Smooth muscle cell (in vitro differentiated cells): ENCODE measurements around the gene NUP107. TPM values are rescaled to one million over a fixed set of nuclear protein-coding genes. Genes with fewer than 3 reads are reported as not detected.
"Not testable (repeated sequence)": the region's sequence is repeated elsewhere in the genome, so short reads cannot be mapped to it uniquely, and the experiment has no call there.

Experiments used
- DNase-seq: peaks from one replicate; lab custom pipeline; 2025; ENCODE audit not compliant: unreplicated experiment; lab: John Stamatoyannopoulos, UW
- H2AFZ ChIP-seq: fragments of 200-600 bp; sonication (generic); 2 replicates; pipeline ENCODE4 v1.6.0; 2016; ENCODE audit warnings: antibody characterized with exemption, low read depth, mild to moderate bottlenecking
- H3F3A ChIP-seq: fragments of 200-600 bp; sonication (generic); 2 replicates; pipeline ENCODE4 v1.6.0; 2017; ENCODE audit warnings: antibody characterized with exemption, low read depth
- H3K27ac ChIP-seq: fragments of 200-600 bp; sonication (generic); 2 replicates; pipeline ENCODE4 v1.5.1; 2016; ENCODE audit warnings: low read depth, mild to moderate bottlenecking
- H3K27me3 ChIP-seq: fragments of 200-600 bp; sonication (generic); 2 replicates; pipeline ENCODE4 v1.6.1; 2016; ENCODE audit warnings: low read depth, mild to moderate bottlenecking
- H3K36me3 ChIP-seq: fragments of 200-600 bp; sonication (generic); 2 replicates; pipeline ENCODE4 v1.5.1; 2016; ENCODE audit warnings: low read depth
- H3K4me1 ChIP-seq: fragments of 200-600 bp; sonication (generic); 2 replicates; pipeline ENCODE4 v1.5.1; 2016; ENCODE audit warnings: low read depth
- H3K4me2 ChIP-seq: fragments of 200-600 bp; sonication (generic); 2 replicates; pipeline ENCODE4 v1.6.0; 2016; ENCODE audit warnings: mild to moderate bottlenecking
- H3K4me3 ChIP-seq: fragments of 200-600 bp; sonication (generic); 2 replicates; pipeline ENCODE4 v1.5.1; 2016; ENCODE audit warnings: mild to moderate bottlenecking
- H3K79me2 ChIP-seq: fragments of 200-600 bp; sonication (generic); 2 replicates; pipeline ENCODE4 v1.6.0; 2016; ENCODE audit warnings: low read depth, mild to moderate bottlenecking
- H3K9ac ChIP-seq: fragments of 200-600 bp; sonication (generic); 2 replicates; pipeline ENCODE4 v1.6.0; 2016; ENCODE audit warnings: low read depth
- H3K9me3 ChIP-seq: fragments of 200-600 bp; sonication (generic); replicated peaks from 2 replicates; pipeline ENCODE4 v1.5.1; 2016; ENCODE audit warnings: low read depth
- H4K20me1 ChIP-seq: fragments of 200-600 bp; sonication (generic); 2 replicates; pipeline ENCODE4 v1.6.0; 2016; ENCODE audit warnings: low read depth
- CTCF ChIP-seq: fragments of 200-600 bp; sonication (generic); IDR thresholded peaks from 2 replicates; pipeline ENCODE4 v1.5.1; 2017; ENCODE audit warnings: borderline replicate concordance, mild to moderate bottlenecking, antibody characterized with exemption; ENCODE audit not compliant: insufficient read depth, poor library complexity, severe bottlenecking
- WGBS: methylation state at CpG from one replicate; pipeline ENCODE4 v1.1.7; 2016; ENCODE audit warnings: low lambda C conversion rate; 5-methylcytosine and 5-hydroxymethylcytosine counted together
- polyA plus RNA-seq: library from polyadenylated mRNA; unstranded; fragments of >200 nt; fragmentation: Nextera tagmentation; extraction: Ambion mirVana; gene quantifications from 2 replicates; pipeline ENCODE4 v1.2.1, GENCODE V29; 2016
- total RNA-seq: library from RNA; depleted of rRNA; stranded (reverse); fragments of >200 nt; gene quantifications from 2 replicates; pipeline ENCODE4 v1.2.3, GENCODE V29; 2014

NUP107 gene
- total RNA-seq = 51.1 and 65.3 TPM in 2 replicates
- 29.1 and 39.9 TPM in 2 replicates for polyA plus RNA-seq

GRCh38 chr12:68686595-68687521 lies at the start of gene NUP107:
Gene NUP107, plus strand, starts transcription at chr12:68686978. Its CDS starts 88 bp downstream, at chr12:68687066.
- Histone ChIP-seq H3K36me3 (no peaks in the 10 kb centered on the region), H3K27me3 (no peaks in the 10 kb centered on the region), H3K4me3 (peak within 1 kb of the TSS; percentile 73), H3K4me1 (peaks cover 8% of the 10 kb centered on the region), H3K79me2 (peaks cover 15% of the 10 kb centered on the region), H3F3A (peaks cover 3% of the 10 kb centered on the region), H3K4me2 (peak within 1 kb of the TSS; percentile 91), H3K9ac (peak within 1 kb of the TSS; percentile 82), H3K27ac (peak within 1 kb of the TSS; percentile 92), H3K9me3 (no peaks in the 10 kb centered on the region), H2AFZ (peak within 1 kb of the TSS; percentile 85), H4K20me1 (no peaks in the 10 kb centered on the region)
- under 1% methylated on average over 44 of the region's 44 CpGs for WGBS
- TF ChIP-seq CTCF = peak; percentile 18
- peak; percentile 87 for DNase-seq

- H3K4me1 ChIP-seq = peaks cover 14% of the 10 kb centered on the region
- not testable (repeated sequence) for H3K9ac ChIP-seq, H3K36me3 ChIP-seq, DNase-seq, H2AFZ ChIP-seq, H3K27me3 ChIP-seq, H3K9me3 ChIP-seq, H3K4me2 ChIP-seq, H3K4me3 ChIP-seq
- 96% methylated on average over 3 of the region's 3 CpGs for WGBS
- peaks cover 100% of the 10 kb centered on the region for H3K79me2 ChIP-seq
- peak overlapping the region; percentile 84 for H3K27ac ChIP-seq
- H3F3A ChIP-seq = peaks cover 16% of the 10 kb centered on the region
- peaks cover 99% of the 10 kb centered on the region for H4K20me1 ChIP-seq
These were observed 49.3 kb upstream of the NUP107 start for GRCh38 chr12:68637439-68637838.

GRCh38 chr12:68638171-68638570 lies 48.6 kb upstream of the NUP107 start:
- H3K9ac ChIP-seq = no peak overlapping the region
- TF ChIP-seq CTCF = no peak
- H3K4me1 ChIP-seq = peaks cover 14% of the 10 kb centered on the region
- H3K27me3 ChIP-seq = no peaks in the 10 kb centered on the region
- H2AFZ ChIP-seq = no peak overlapping the region
- WGBS = 86% methylated on average over 3 of the region's 3 CpGs
- peaks cover 16% of the 10 kb centered on the region for H3F3A ChIP-seq
- no peak for DNase-seq
- H4K20me1 ChIP-seq = peaks cover 99% of the 10 kb centered on the region
- H3K36me3 ChIP-seq = no peaks in the 10 kb centered on the region
- H3K4me3 ChIP-seq = no peak overlapping the region
- peaks cover 100% of the 10 kb centered on the region for H3K79me2 ChIP-seq
- H3K9me3 ChIP-seq = no peaks in the 10 kb centered on the region
- peak overlapping the region; percentile 34 for H3K4me2 ChIP-seq
- H3K27ac ChIP-seq = peak overlapping the region; percentile 84

- peaks cover 99% of the 10 kb centered on the region for H4K20me1 ChIP-seq
- TF ChIP-seq CTCF = no peak
These were observed 47.9 kb upstream of the NUP107 start for GRCh38 chr12:68638721-68639395.

More at GRCh38 chr12:68638721-68639395, 47.9 kb upstream of the NUP107 start:
- DNase-seq = no peak
- Histone ChIP-seq H3K4me1 (peaks cover 13% of the 10 kb centered on the region), H2AFZ (no peak overlapping the region), H3K4me3 (no peak overlapping the region), H3K36me3 (no peaks in the 10 kb centered on the region), H3K9ac (peak overlapping the region; percentile 36), H3F3A (peaks cover 13% of the 10 kb centered on the region), H3K9me3 (no peaks in the 10 kb centered on the region), H3K27me3 (no peaks in the 10 kb centered on the region), H3K4me2 (peak overlapping the region; percentile 50), H3K79me2 (peaks cover 100% of the 10 kb centered on the region), H3K27ac (peak overlapping the region; percentile 84)
- WGBS = 47% methylated on average over 12 of the region's 12 CpGs
